H1 (cell line): ENCODE results near the gene POLE. TPM values are rescaled to one million over a fixed set of nuclear protein-coding genes. Genes with fewer than 3 reads are reported as not detected.
A peak's percentile ranks its signal among the peaks of the same experiment; 100 is the strongest.

Experiments
- CTCF ChIA-PET: fragments of 300-600 bp; sonication (Branson Sonifier 250); formaldehyde crosslinking; loops from one replicate; lab custom pipeline; 2021; ENCODE audit not compliant: partially characterized antibody; lab: Charles Lee
- POLR2A ChIA-PET: fragments of 300-600 bp; sonication (Branson Sonifier 250); formaldehyde crosslinking; loops from one replicate; lab custom pipeline; 2021; ENCODE audit warnings: inconsistent platforms; ENCODE audit not compliant: partially characterized antibody; lab: Charles Lee
- DNase-seq, 2 experiments: peaks; one replicate each; pipeline versions ENCODE4 v3.0.0 to v3.0.0-alpha.2; 2010 to 2022; ENCODE audit warnings: low spot score in 2 of 2, low read depth in 1 of 2, mixed read lengths in 1 of 2
- FAIRE-seq: peaks from 2 replicates; lab custom pipeline; 2011; peaks lifted over from hg19 to GRCh38; lab: Jason Lieb, UNC
- H2AFZ ChIP-seq: 2 replicates; pipeline ENCODE4 v1.8.1; 2012; ENCODE audit warnings: low read length, inconsistent platforms
- H2AK5ac ChIP-seq: 2 replicates; pipeline ENCODE4 v1.6.1; 2013; ENCODE audit warnings: low read depth, low read length
- H2BK120ac ChIP-seq: replicated peaks from 2 replicates; pipeline ENCODE3; 2013; ENCODE audit warnings: low read depth, low read length, inconsistent platforms
- H2BK12ac ChIP-seq: 2 replicates; pipeline ENCODE4 v1.6.1; 2013; ENCODE audit warnings: low read depth, low read length
- H2BK15ac ChIP-seq: 2 replicates; pipeline ENCODE4 v1.6.1; 2013; ENCODE audit warnings: low read length
- H2BK20ac ChIP-seq: 2 replicates; pipeline ENCODE4 v1.6.1; 2013; ENCODE audit warnings: low read length
- H2BK5ac ChIP-seq: 2 replicates; pipeline ENCODE4 v1.6.1; 2013; ENCODE audit warnings: low read depth, low read length
- H3K14ac ChIP-seq: 2 replicates; pipeline ENCODE4 v1.6.1; 2013; ENCODE audit warnings: inconsistent platforms; ENCODE audit not compliant: insufficient read length
- H3K18ac ChIP-seq: 2 replicates; pipeline ENCODE4 v1.6.1; 2013; ENCODE audit warnings: low read length; ENCODE audit errors: extremely low read depth
- H3K23ac ChIP-seq: 2 replicates; pipeline ENCODE4 v1.6.1; 2013; ENCODE audit warnings: inconsistent platforms; ENCODE audit not compliant: insufficient read length
- H3K23me2 ChIP-seq: 2 replicates; pipeline ENCODE4 v1.6.1; 2013; ENCODE audit warnings: low read depth, low read length
- H3K27ac ChIP-seq: 2 replicates; pipeline ENCODE4 v1.6.1; 2011; ENCODE audit warnings: low read depth, low read length, inconsistent platforms
- H3K27me3 ChIP-seq, 4 experiments: replicated peaks in 1 of 4; 1 replicate in 1 of 4; 2 replicates in 3 of 4; pipeline versions ENCODE4 v1.6.1 to v1.8.1; 2011 to 2013; ENCODE audit warnings: low read length in 3 of 4, mild to moderate bottlenecking in 3 of 4, inconsistent platforms in 2 of 4, mixed read lengths in 2 of 4, moderate library complexity in 1 of 4; ENCODE audit not compliant: control insufficient read depth in 3 of 4, insufficient read depth in 3 of 4; ENCODE audit errors: extremely low read depth in 1 of 4
- H3K36me3 ChIP-seq, 4 experiments: 2 replicates each; pipeline versions ENCODE4 v1.6.1 to v1.8.1; 2011 to 2013; ENCODE audit warnings: mild to moderate bottlenecking in 4 of 4, low read length in 3 of 4, moderate library complexity in 2 of 4, control low read depth in 1 of 4, inconsistent platforms in 1 of 4; ENCODE audit not compliant: insufficient read depth in 4 of 4, control insufficient read depth in 2 of 4
- H3K4ac ChIP-seq: replicated peaks from 2 replicates; pipeline ENCODE3; 2013; ENCODE audit warnings: low read length, low read depth, mixed read lengths, inconsistent platforms; ENCODE audit not compliant: insufficient read length
- H3K4me1 ChIP-seq, 4 experiments: replicated peaks in 1 of 4; 1 replicate in 1 of 4; 2 replicates in 3 of 4; pipeline versions ENCODE4 v1.6.1 to v1.8.1; 2011 to 2013; ENCODE audit warnings: low read length in 3 of 4, inconsistent platforms in 2 of 4, mixed read lengths in 1 of 4; ENCODE audit not compliant: insufficient read depth in 4 of 4, control insufficient read depth in 3 of 4
- H3K4me2 ChIP-seq, 2 experiments: 2 replicates each; pipeline versions ENCODE4 v1.6.1 to v1.8.1; 2011 to 2013; ENCODE audit warnings: low read depth in 2 of 2, low read length in 2 of 2, control low read depth in 1 of 2, inconsistent platforms in 1 of 2, mild to moderate bottlenecking in 1 of 2; ENCODE audit not compliant: insufficient read depth in 1 of 2
- H3K4me3 ChIP-seq, 4 experiments: fragments of 200-600, 300-600 bp in 1 of 4; sonication (generic), shearing (Covaris generic), sonication (Bioruptor Twin) in 1 of 4; 2 replicates each; pipeline versions ENCODE4 v1.5.1 to v1.8.1; 2011 to 2016; ENCODE audit warnings: low read length in 4 of 4, low read depth in 3 of 4, control low read depth in 2 of 4, inconsistent platforms in 2 of 4, mild to moderate bottlenecking in 2 of 4, mixed read lengths in 1 of 4, moderate library complexity in 1 of 4; ENCODE audit not compliant: insufficient read depth in 2 of 4; ENCODE audit errors: extremely low read depth in 1 of 4
- H3K56ac ChIP-seq: replicated peaks from 2 replicates; pipeline ENCODE3; 2013; ENCODE audit warnings: low read depth, mild to moderate bottlenecking, mixed read lengths, low read length, inconsistent platforms; ENCODE audit not compliant: insufficient read length
- H3K79me1 ChIP-seq: 2 replicates; pipeline ENCODE4 v1.6.1; 2013; ENCODE audit warnings: low read depth, low read length, control low read depth
- H3K79me2 ChIP-seq, 2 experiments: 2 replicates each; pipeline versions ENCODE4 v1.6.1 to v1.8.1; 2012 to 2013; ENCODE audit warnings: low read length in 2 of 2, mild to moderate bottlenecking in 2 of 2, inconsistent platforms in 1 of 2; ENCODE audit not compliant: insufficient read depth in 2 of 2, control insufficient read depth in 1 of 2
- H3K9ac ChIP-seq, 4 experiments: replicated peaks in 1 of 4; 1 replicate in 1 of 4; 2 replicates in 3 of 4; pipeline versions ENCODE4 v1.6.1 to v1.8.1; 2011 to 2013; ENCODE audit warnings: low read depth in 3 of 4, low read length in 3 of 4, control low read depth in 2 of 4, mild to moderate bottlenecking in 2 of 4, moderate library complexity in 2 of 4, inconsistent platforms in 1 of 4; ENCODE audit errors: extremely low read depth in 1 of 4
- H3K9me3 ChIP-seq, 2 experiments: 2 replicates each; pipeline versions ENCODE4 v1.6.1 to v1.8.1; 2012 to 2013; ENCODE audit warnings: mild to moderate bottlenecking in 2 of 2, moderate library complexity in 2 of 2, control low read depth in 1 of 2, inconsistent platforms in 1 of 2, low read depth in 1 of 2, low read length in 1 of 2, mixed read lengths in 1 of 2; ENCODE audit not compliant: insufficient read depth in 2 of 2
- H4K20me1 ChIP-seq, 2 experiments: replicated peaks in 1 of 2; 2 replicates each; pipeline versions ENCODE3 to v1.8.1; 2011 to 2013; ENCODE audit warnings: inconsistent platforms in 2 of 2, low read length in 2 of 2, mild to moderate bottlenecking in 1 of 2; ENCODE audit not compliant: insufficient read depth in 2 of 2, control insufficient read depth in 1 of 2
- H4K5ac ChIP-seq: 2 replicates; pipeline ENCODE4 v1.6.1; 2013; ENCODE audit warnings: low read length, low read depth, mixed read lengths, inconsistent platforms; ENCODE audit not compliant: insufficient read length
- H4K8ac ChIP-seq: 2 replicates; pipeline ENCODE4 v1.8.0; 2013; ENCODE audit warnings: mild to moderate bottlenecking, moderate library complexity, low read length, inconsistent platforms; ENCODE audit not compliant: insufficient read depth; ENCODE audit errors: extremely low read depth
- H4K91ac ChIP-seq: replicated peaks from 2 replicates; pipeline ENCODE3; 2013; ENCODE audit warnings: low read length, mixed read lengths, inconsistent platforms; ENCODE audit not compliant: insufficient read length
- WGBS, 2 experiments: shearing (Covaris generic) in 1 of 2; methylation state at CpG; one replicate each; pipeline versions ENCODE4 v1.1.6 to v1.1.7; 2013 to 2015; ENCODE audit warnings: low lambda C conversion rate in 2 of 2, mixed read lengths in 2 of 2, inconsistent platforms in 1 of 2, low coverage in 1 of 2, missing lambda C conversion rate in 1 of 2; ENCODE audit not compliant: insufficient replicate concordance in 2 of 2, insufficient coverage in 1 of 2, insufficient read length in 1 of 2; ENCODE audit errors: extremely low coverage in 1 of 2, missing lambda C conversion rate in 1 of 2; 5-methylcytosine and 5-hydroxymethylcytosine counted together
- polyA plus RNA-seq, 7 experiments: library from polyadenylated mRNA; depleted of rRNA in 3 of 7; stranded (reverse) in 5 of 7; unstranded in 2 of 7; fragments of >200 nt in 5 of 7; fragments of 200-250 nt in 2 of 7; gene quantifications; 1 replicate in 5 of 7; 2 replicates in 1 of 7; 4 replicates in 1 of 7; pipeline versions ENCODE4 v1.2.1 to v1.2.3, GENCODE V29; 2011 to 2013; ENCODE audit warnings: missing spikeins in 2 of 7, mixed read lengths in 2 of 7
- total RNA-seq: library from RNA; stranded (reverse); fragmentation: NEBNext Ultra II Directional; extraction: Animal tissue kit (Norgen Biotek cat#: 25700); gene quantifications from 2 replicates; pipeline ENCODE4 v1.2.1, GENCODE V29; 2021

Gene POLE
- total and polyA plus RNA-seq, 2 of the 8 experiments (the other 6 are each of a cell fraction or from before 2014, with no cell fraction given): 59.7 to 115 TPM

GRCh38 chr12:132602572-132603239, 84.4 kb downstream of the POLE start:
- no peaks in the 10 kb centered on the region for H3K9me3 ChIP-seq
- no peak overlapping the region for H3K27ac ChIP-seq

More at GRCh38 chr12:132602572-132603239, 84.4 kb downstream of the POLE start:
- peaks cover 0 to 6% (median 2%) of the 10 kb centered on the region in 4 experiments; a peak in 4 of 7 replicates for H3K4me1 ChIP-seq
- H3K14ac ChIP-seq: no peak overlapping the region
- no peak overlapping the region for H3K4ac ChIP-seq
- no peak overlapping the region for H2BK20ac ChIP-seq
- no peak overlapping the region for H3K4me2 ChIP-seq
- H2BK12ac ChIP-seq: 0 out of 2 replicates have a peak overlapping the region, but pooled peaks have one; percentile 27
- H3K4me3 ChIP-seq: no peak overlapping the region
- H3K23me2 ChIP-seq: peaks cover 4% of the 10 kb centered on the region; the same call in 1 of the 2 replicates
- H3K23ac ChIP-seq: no peak overlapping the region
- DNase-seq: no peak
- H3K27me3 ChIP-seq: peaks cover 10 to 73% (median 54%) of the 10 kb centered on the region in 4 experiments
- H2AK5ac ChIP-seq: no peak overlapping the region
- 83% methylated on average over 20 of the region's 29 CpGs; no CpG with 5 or more reads in 1 of the 2 experiments for WGBS, 2 experiments
- POLR2A ChIA-PET: interaction anchor here (1.0 to 1.7 kb wide), 4 partner anchors 12 to 26 kb away, joined by 3 to 5 read pairs (median 4); no protein-coding TSS in a partner anchor
- no peak overlapping the region for H3K18ac ChIP-seq
- FAIRE-seq: no peak
- H2AFZ ChIP-seq: no peak overlapping the region
- no peak overlapping the region for H3K56ac ChIP-seq
- no peaks in the 10 kb centered on the region for H3K79me2 ChIP-seq
- H4K91ac ChIP-seq: no peak overlapping the region
- no peaks in the 10 kb centered on the region for H3K79me1 ChIP-seq
- peaks cover 0 to 3% of the 10 kb centered on the region in 2 experiments for H4K20me1 ChIP-seq
- no peaks in the 10 kb centered on the region for H3K36me3 ChIP-seq
- no peak overlapping the region for H4K5ac ChIP-seq
- no peak overlapping the region for H3K9ac ChIP-seq
- H2BK15ac ChIP-seq: no peak overlapping the region
- H4K8ac ChIP-seq: no peak overlapping the region
- no peak overlapping the region for H2BK120ac ChIP-seq
- CTCF ChIA-PET: interaction anchor here (1.0 to 6.1 kb wide), 7 partner anchors 8 to 193 kb away, joined by 3 to 41 read pairs (median 8); partner anchors contain the start of gene P2RX2
- H2BK5ac ChIP-seq: no peak overlapping the region
